ENCODE data around the gene MEOX1. TPM values are rescaled to one million over a fixed set of nuclear protein-coding genes. Genes with fewer than 3 reads are reported as not detected.
"Not testable (repeated sequence)": the region's sequence is repeated elsewhere in the genome, so short reads cannot be mapped to it uniquely, and the experiment has no call there.

The MEOX1 gene
- total RNA-seq, 1 experiment from 2014 or later: not detected

GRCh38 chr17:43618276-43618675 lies 43.4 kb downstream of the MEOX1 start:
- no peak for DNase-seq (ENCODE audit: low spot score)

GRCh38 chr17:43616852-43617251 lies 44.9 kb downstream of the MEOX1 start:
- no peak for DNase-seq (ENCODE audit: low spot score)

- DNase-seq (ENCODE audit: low spot score): no peak
Observed at GRCh38 chr17:43616421-43616820, 45.3 kb downstream of the MEOX1 start.

GRCh38 chr17:43616029-43616351 lies 45.7 kb downstream of the MEOX1 start:
- no peak for DNase-seq (ENCODE audit: low spot score)

- no peak for DNase-seq (ENCODE audit: low spot score)
Observed at GRCh38 chr17:43615330-43616028, 46.2 kb downstream of the MEOX1 start.

GRCh38 chr17:43614561-43614960 lies 47.2 kb downstream of the MEOX1 start:
- no peak for DNase-seq (ENCODE audit: low spot score)

GRCh38 chr17:43613917-43614316 lies 47.8 kb downstream of the MEOX1 start:
- no peak for DNase-seq (ENCODE audit: low spot score)

GRCh38 chr17:43612515-43612914 lies 49.2 kb downstream of the MEOX1 start:
- DNase-seq (ENCODE audit: low spot score): no peak

- DNase-seq (ENCODE audit: low spot score): no peak
Observed at GRCh38 chr17:43611230-43611969, 50.3 kb downstream of the MEOX1 start.

- DNase-seq (ENCODE audit: low spot score): no peak
Observed at GRCh38 chr17:43609613-43610385, 51.9 kb downstream of the MEOX1 start.

GRCh38 chr17:43608313-43608712 lies 53.4 kb downstream of the MEOX1 start:
- peak; percentile 80 for DNase-seq (ENCODE audit: low spot score)

- no peak for DNase-seq (ENCODE audit: low spot score)
Observed at GRCh38 chr17:43604549-43604948, 57.2 kb downstream of the MEOX1 start.

- DNase-seq (ENCODE audit: low spot score): no peak
Observed at GRCh38 chr17:43603321-43603720, 58.4 kb downstream of the MEOX1 start.

- not testable (repeated sequence) for DNase-seq (ENCODE audit: low spot score)
Observed at GRCh38 chr17:43602556-43602955, 59.2 kb downstream of the MEOX1 start.

- DNase-seq (ENCODE audit: low spot score): peak; percentile 66
Observed at GRCh38 chr17:43601280-43602039, 60.3 kb downstream of the MEOX1 start.

- DNase-seq (ENCODE audit: low spot score): peak; percentile 71
Observed at GRCh38 chr17:43599835-43600234, 61.9 kb downstream of the MEOX1 start.

GRCh38 chr17:43599046-43599395 lies 62.7 kb downstream of the MEOX1 start:
- DNase-seq (ENCODE audit: low spot score): no peak

GRCh38 chr17:43598357-43599045 lies 63.2 kb downstream of the MEOX1 start:
- no peak for DNase-seq (ENCODE audit: low spot score)

- DNase-seq (ENCODE audit: low spot score): no peak
Observed at GRCh38 chr17:43597624-43598356, 63.9 kb downstream of the MEOX1 start.

GRCh38 chr17:43595466-43595865 lies 66.3 kb downstream of the MEOX1 start:
- DNase-seq (ENCODE audit: low spot score): no peak

Data from A172 (cell line).